ENCODE measurements around the gene SLC9A8. TPM values are rescaled to one million over a fixed set of nuclear protein-coding genes. Genes with fewer than 3 reads are reported as not detected.

The SLC9A8 gene
- total RNA-seq, 1 experiment from 2014 or later: 6.7 TPM

GRCh38 chr20:49797344-49797615 is 15.3 kb upstream of the SLC9A8 start:
- peaks cover 4 to 16% of the 10 kb centered on the region in 2 experiments for H3K4me1 ChIP-seq (ENCODE audit: control insufficient read depth in 1 of 2, insufficient read depth in 2 of 2, low read length in 2 of 2)
- no peaks in the 10 kb centered on the region for H4K20me1 ChIP-seq (ENCODE audit: insufficient read depth)
- no peak for DNase-seq (ENCODE audit: low read depth, low spot score)
- no peak overlapping the region for H3K4me3 ChIP-seq (replicated peaks in 1 of 2; ENCODE audit: low read depth in 1 of 2, low read length in 2 of 2)
- H3K9ac ChIP-seq (ENCODE audit: low read length): no peak overlapping the region
- H2AFZ ChIP-seq (ENCODE audit: low read depth, low read length, poor library complexity, severe bottlenecking): no peak overlapping the region
- H3K27me3 ChIP-seq (ENCODE audit: insufficient read depth, low read length): no peaks in the 10 kb centered on the region
- no peaks in the 10 kb centered on the region for H3K36me3 ChIP-seq (ENCODE audit: control insufficient read depth in 1 of 2, insufficient read depth in 2 of 2, low read length in 2 of 2)
- CTCF ChIA-PET: no interaction called here
- TF ChIP-seq CEBPB (IDR thresholded peaks at IDR 0.05; ENCODE audit: low read depth) (no peak), EZH2 (IDR thresholded peaks at IDR 0.05) (no peak), SP1 (IDR thresholded peaks at IDR 0.05; ENCODE audit: low read depth) (no peak)
- H3K27ac ChIP-seq (ENCODE audit: low read depth, low read length): no peak overlapping the region
- no peak for ATAC-seq
- POLR2A ChIA-PET: no interaction called here
- intact Hi-C loops (cut with micrococcal nuclease): no loop called here
- no peaks in the 10 kb centered on the region for H3K79me2 ChIP-seq (ENCODE audit: insufficient read depth, low read length)
- no peaks in the 10 kb centered on the region for H3K9me2 ChIP-seq (ENCODE audit: insufficient read depth)
- H3K4me2 ChIP-seq (ENCODE audit: low read length): no peak overlapping the region
- H3K9me3 ChIP-seq (ENCODE audit: control insufficient read depth in 1 of 2, insufficient read depth in 1 of 2, low read depth in 1 of 2, low read length in 2 of 2): no peaks in the 10 kb centered on the region
- RAD21 ChIA-PET (ENCODE audit: low non-redundant PET in 1 of 2, low total read pairs in 2 of 2, uncharacterized antibody in 2 of 2, unreplicated experiment in 2 of 2): no interaction called here
- no TSS peak for BruUV-seq (replicated peaks)

GRCh38 chr20:49798718-49799117 is 13.9 kb upstream of the SLC9A8 start:
- H4K20me1 ChIP-seq (ENCODE audit: insufficient read depth): no peaks in the 10 kb centered on the region
- ChIA-PET POLR2A (no interaction called here), RAD21 (ENCODE audit: low non-redundant PET in 1 of 2, low total read pairs in 2 of 2, uncharacterized antibody in 2 of 2, unreplicated experiment in 2 of 2) (no interaction called here), CTCF (no interaction called here)
- intact Hi-C loops (cut with micrococcal nuclease): no loop called here
- peaks cover 4 to 13% of the 10 kb centered on the region in 2 experiments for H3K4me1 ChIP-seq (ENCODE audit: control insufficient read depth in 1 of 2, insufficient read depth in 2 of 2, low read length in 2 of 2)
- BruUV-seq (replicated peaks): no TSS peak
- H3K27ac ChIP-seq (ENCODE audit: low read depth, low read length): no peak overlapping the region
- H3K9me2 ChIP-seq (ENCODE audit: insufficient read depth): no peaks in the 10 kb centered on the region
- H2AFZ ChIP-seq (ENCODE audit: low read depth, low read length, poor library complexity, severe bottlenecking): no peak overlapping the region
- no peak for DNase-seq (ENCODE audit: low read depth, low spot score)
- H3K4me3 ChIP-seq (replicated peaks in 1 of 2; ENCODE audit: low read depth in 1 of 2, low read length in 2 of 2): no peak overlapping the region
- no peaks in the 10 kb centered on the region for H3K79me2 ChIP-seq (ENCODE audit: insufficient read depth, low read length)
- no peak for ATAC-seq
- H3K9me3 ChIP-seq (ENCODE audit: control insufficient read depth in 1 of 2, insufficient read depth in 1 of 2, low read depth in 1 of 2, low read length in 2 of 2): no peaks in the 10 kb centered on the region
- no peaks in the 10 kb centered on the region for H3K27me3 ChIP-seq (ENCODE audit: insufficient read depth, low read length)
- no peak overlapping the region for H3K4me2 ChIP-seq (ENCODE audit: low read length)
- H3K36me3 ChIP-seq (ENCODE audit: control insufficient read depth in 1 of 2, insufficient read depth in 2 of 2, low read length in 2 of 2): no peaks in the 10 kb centered on the region
- no peak overlapping the region for H3K9ac ChIP-seq (ENCODE audit: low read length)
- TF ChIP-seq CEBPB (IDR thresholded peaks at IDR 0.05; ENCODE audit: low read depth): no peak
- TF ChIP-seq MAX (IDR thresholded peaks at IDR 0.05): no peak
- TF ChIP-seq SIN3A (IDR thresholded peaks at IDR 0.05; ENCODE audit: low read depth): no peak
- TF ChIP-seq CBX3 (IDR thresholded peaks at IDR 0.05; ENCODE audit: low read depth): no peak
